Right lobe of liver (tissue), 6 donors: ENCODE measurements around the gene SSBP3. TPM values are rescaled to one million over a fixed set of nuclear protein-coding genes. Genes with fewer than 3 reads are reported as not detected.

Experiments used
- ATAC-seq, 4 donors: fragments of 200-7000 bp; cut with Tn5 transposase; one replicate each; pipeline ENCODE4 v1.9.1; 2020; ENCODE audit warnings: mild to moderate bottlenecking in 4 of 4, moderate library complexity in 4 of 4
- DNase-seq, 3 donors: peaks; one replicate each; pipeline ENCODE4 v3.0.0-alpha.2; 2020
- H3K27ac ChIP-seq, 3 donors: fragments of 200-600 bp; one replicate each; pipeline ENCODE4 v1.8.0; 2022
- H3K27me3 ChIP-seq, 2 donors: fragments of 200-600 bp; one replicate each; pipeline ENCODE4 v1.8.0; 2022
- H3K36me3 ChIP-seq, 4 donors: fragments of 200-600 bp; sonication (generic) in 1 of 4; one replicate each; pipeline versions ENCODE4 v1.5.1 to v1.8.0; 2017 to 2022; ENCODE audit warnings: control low read depth in 1 of 4
- H3K4me1 ChIP-seq, 4 donors: fragments of 200-600 bp; sonication (generic) in 1 of 4; one replicate each; pipeline versions ENCODE4 v1.5.1 to v1.8.0; 2017 to 2022; ENCODE audit warnings: control low read depth in 1 of 4
- H3K4me3 ChIP-seq, 3 donors: fragments of 200-600 bp; one replicate each; pipeline ENCODE4 v1.8.0; 2022
- H3K9me3 ChIP-seq, 4 donors: fragments of 200-600 bp; sonication (generic) in 1 of 4; one replicate each; pipeline versions ENCODE4 v1.5.1 to v1.8.0; 2017 to 2022; ENCODE audit warnings: control low read depth in 1 of 4
- POLR2A ChIP-seq: fragments of 450-650 bp; IDR thresholded peaks from one replicate; pipeline ENCODE4 v1.6.1; 2017; ENCODE audit warnings: antibody characterized with exemption, mild to moderate bottlenecking
- WGBS: methylation state at CpG from one replicate; pipeline ENCODE4 v1.1.6; 2018; ENCODE audit warnings: low coverage, low lambda C conversion rate; ENCODE audit not compliant: insufficient coverage; ENCODE audit errors: missing lambda C conversion rate; 5-methylcytosine and 5-hydroxymethylcytosine counted together
- intact Hi-C, 2 donors: fragments of 100-400 bp; cut with DNase I; formaldehyde crosslinking; loops; one replicate each; pipeline versions ENCODE4 v1.11.2 to v1.14.1; 2022
- total RNA-seq, 6 experiments: library from RNA; depleted of rRNA in 2 of 6; stranded (reverse); fragments of >200 nt in 2 of 6; fragmentation: NEBNext Ultra II Directional in 3 of 6; extraction: Animal tissue kit (Norgen Biotek cat#: 25700) in 3 of 6; gene quantifications; one replicate each; pipeline versions ENCODE4 v1.1.0 to v1.2.4, GENCODE V29; 2016 to 2023
- TF ChIP-seq, protein P1 (sequence below), 4 donors: fragments of 200-600 bp in 3 of 4; fragments of 450-650 bp in 1 of 4; IDR thresholded peaks; one replicate each; pipeline versions ENCODE4 v1.5.1 to v1.8.0; 2016 to 2022; ENCODE audit warnings: antibody characterized with exemption in 4 of 4, mild to moderate bottlenecking in 2 of 4
- donor health status: DM: no; HTN: yes; CAD: no.
- donor health status: DM: no; HTN: no; CAD: no.
- donor health status: DM: no; HTN: no; CAD: no.
- donor health status: DM: no; HTN: yes; CAD: no.
- donor health status: DM: no; HTN: yes; CAD: no.

Gene SSBP3
- total RNA-seq, 6 experiments from 2014 or later: 19.4 to 34.1 (median 24.4) TPM

DNA sequence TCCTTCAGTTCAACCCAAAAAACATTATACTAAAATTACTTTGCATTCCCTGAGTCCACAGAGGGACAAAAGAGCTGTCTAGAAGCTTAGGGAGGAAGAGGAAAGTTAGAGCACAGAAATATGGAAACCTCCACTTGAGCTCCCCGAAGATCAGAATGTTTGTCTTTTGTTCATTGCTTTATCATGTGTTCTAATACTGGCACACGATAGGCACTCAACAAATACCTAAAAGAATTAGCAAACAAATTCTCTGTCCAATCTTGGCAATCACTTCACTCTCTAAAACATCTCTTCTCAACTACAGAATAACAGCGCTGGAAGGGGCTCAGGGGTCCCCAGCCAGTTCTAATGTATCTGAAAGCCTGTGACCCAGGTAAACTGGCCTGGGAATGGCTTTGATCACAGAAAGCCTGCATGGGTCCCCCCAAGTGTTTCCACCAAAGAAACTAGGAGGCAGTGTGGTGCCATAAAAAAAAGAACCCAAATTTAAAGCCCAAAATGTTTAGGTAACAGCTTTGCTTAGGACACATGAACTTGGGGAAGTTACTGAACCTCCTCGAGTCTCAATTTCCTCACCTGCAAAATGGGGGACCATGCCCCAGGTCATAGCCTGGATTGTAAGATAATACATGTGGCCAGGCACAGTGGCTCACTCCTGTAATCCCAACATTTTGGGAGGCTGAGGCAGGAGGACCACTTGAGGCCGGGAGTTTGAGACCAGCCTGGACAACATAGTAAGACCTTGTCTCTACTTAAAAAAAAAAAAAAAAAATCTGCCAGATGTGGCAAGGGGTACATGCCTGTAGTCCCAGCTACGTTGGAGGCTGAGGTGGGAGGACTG is 45.8 kb downstream of the SSBP3 start:
- 55% methylated on average over 5 of the region's 6 CpGs for WGBS
- H3K27me3 ChIP-seq: no peaks in the 10 kb centered on the region
- DNase-seq: no peak
- no peaks in the 10 kb centered on the region for H3K36me3 ChIP-seq
- peaks cover 2 to 44% (median 20%) of the 10 kb centered on the region in 4 donors for H3K4me1 ChIP-seq
- H3K9me3 ChIP-seq: no peaks in the 10 kb centered on the region
- no peak for TF ChIP-seq POLR2A
- TF ChIP-seq, protein P1, sequence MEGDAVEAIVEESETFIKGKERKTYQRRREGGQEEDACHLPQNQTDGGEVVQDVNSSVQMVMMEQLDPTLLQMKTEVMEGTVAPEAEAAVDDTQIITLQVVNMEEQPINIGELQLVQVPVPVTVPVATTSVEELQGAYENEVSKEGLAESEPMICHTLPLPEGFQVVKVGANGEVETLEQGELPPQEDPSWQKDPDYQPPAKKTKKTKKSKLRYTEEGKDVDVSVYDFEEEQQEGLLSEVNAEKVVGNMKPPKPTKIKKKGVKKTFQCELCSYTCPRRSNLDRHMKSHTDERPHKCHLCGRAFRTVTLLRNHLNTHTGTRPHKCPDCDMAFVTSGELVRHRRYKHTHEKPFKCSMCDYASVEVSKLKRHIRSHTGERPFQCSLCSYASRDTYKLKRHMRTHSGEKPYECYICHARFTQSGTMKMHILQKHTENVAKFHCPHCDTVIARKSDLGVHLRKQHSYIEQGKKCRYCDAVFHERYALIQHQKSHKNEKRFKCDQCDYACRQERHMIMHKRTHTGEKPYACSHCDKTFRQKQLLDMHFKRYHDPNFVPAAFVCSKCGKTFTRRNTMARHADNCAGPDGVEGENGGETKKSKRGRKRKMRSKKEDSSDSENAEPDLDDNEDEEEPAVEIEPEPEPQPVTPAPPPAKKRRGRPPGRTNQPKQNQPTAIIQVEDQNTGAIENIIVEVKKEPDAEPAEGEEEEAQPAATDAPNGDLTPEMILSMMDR (IDR thresholded peaks at IDR 0.05): peak in 2 of 4 donors; percentile 16 to 17
- peak in 2 of 4 donors; percentile 7 to 27 for ATAC-seq
- H3K4me3 ChIP-seq: no peak overlapping the region
- H3K27ac ChIP-seq: no peak overlapping the region
- intact Hi-C loops: no loop called here

DNA sequence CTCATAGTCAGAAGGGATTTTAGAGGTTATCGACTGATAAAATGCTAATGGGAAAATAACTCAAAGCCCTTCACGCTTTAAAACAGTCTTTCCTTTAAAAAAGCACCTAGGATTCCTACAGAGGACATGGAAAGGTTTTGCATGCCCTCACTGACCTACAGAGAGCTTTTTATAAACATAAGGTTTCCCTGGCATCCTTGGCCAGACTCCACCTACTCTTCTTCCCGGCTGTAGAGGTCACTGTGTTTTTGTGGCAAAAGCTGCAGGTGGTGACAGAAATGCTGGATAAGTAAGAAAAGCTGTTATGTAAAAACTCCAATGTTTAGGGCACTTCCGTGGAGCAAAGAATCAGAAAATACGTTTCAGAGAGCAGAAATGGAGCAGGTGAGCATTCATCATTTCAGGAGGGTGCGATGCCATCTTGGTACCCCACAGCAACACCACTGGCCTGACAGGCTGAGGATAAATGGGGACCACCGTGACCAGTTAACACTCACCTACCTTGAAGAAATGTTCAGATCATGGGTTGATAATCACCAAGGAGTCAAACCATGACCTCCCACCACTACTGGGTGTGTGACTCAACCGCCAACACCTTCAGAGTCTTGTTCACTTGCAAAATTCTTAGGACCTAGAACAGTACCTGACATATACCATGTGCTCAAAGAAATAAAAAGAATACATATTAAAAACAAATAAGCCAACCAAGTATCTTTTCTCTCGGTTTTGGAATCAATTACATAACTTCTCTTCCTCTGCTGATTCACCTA is 46.6 kb downstream of the SSBP3 start:
- H3K4me1 ChIP-seq: peaks cover 2 to 36% (median 17%) of the 10 kb centered on the region in 4 donors

DNA sequence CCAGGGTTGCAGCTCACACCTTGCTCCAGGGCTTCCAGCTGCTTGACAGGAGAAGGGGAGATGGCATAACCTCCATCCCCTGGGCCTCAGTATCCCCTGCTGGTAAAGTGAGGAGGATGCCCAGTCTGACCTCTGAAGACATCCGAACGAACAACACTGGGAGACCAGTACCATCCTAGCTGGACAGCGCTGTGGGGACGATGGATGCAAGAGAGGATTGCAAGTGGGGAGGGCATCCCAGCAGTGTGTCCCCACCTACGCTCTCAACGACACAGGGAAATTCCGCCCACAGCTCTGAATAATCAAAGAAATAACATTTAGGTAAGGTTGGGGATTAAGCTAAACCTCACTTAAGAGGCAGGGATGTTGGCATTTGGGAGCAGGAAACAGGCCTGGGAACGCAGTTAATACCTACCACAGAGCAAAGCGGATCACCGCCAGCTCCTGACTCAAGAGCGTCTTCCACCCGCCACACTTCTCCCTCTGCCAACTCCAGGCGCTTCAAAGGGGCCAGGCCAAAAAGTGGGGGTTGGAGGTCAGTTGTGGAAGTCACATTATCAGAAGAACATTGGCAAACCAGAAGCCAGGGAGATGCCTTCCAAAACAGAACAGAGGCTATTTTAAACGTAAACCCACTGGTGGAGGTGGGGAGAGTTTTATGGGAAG is 47.6 kb downstream of the SSBP3 start:
- no peak for TF ChIP-seq POLR2A
- TF ChIP-seq, protein P1 (IDR thresholded peaks at IDR 0.05): no peak
- H3K4me1 ChIP-seq: peaks cover 2 to 32% (median 15%) of the 10 kb centered on the region in 4 donors
- no peak overlapping the region for H3K27ac ChIP-seq
- H3K9me3 ChIP-seq: no peaks in the 10 kb centered on the region
- no peak overlapping the region for H3K4me3 ChIP-seq
- DNase-seq (no peak), ATAC-seq (no peak)
- intact Hi-C loops: no loop called here
- H3K27me3 ChIP-seq: no peaks in the 10 kb centered on the region
- H3K36me3 ChIP-seq: no peaks in the 10 kb centered on the region
- WGBS: 67% methylated on average over 4 of the region's 14 CpGs

More for the DNA sequence above, 46.6 kb downstream of the SSBP3 start:
- no peaks in the 10 kb centered on the region for H3K27me3 ChIP-seq
- no peaks in the 10 kb centered on the region for H3K36me3 ChIP-seq
- ATAC-seq (peak; percentile 43 to 65 (median 45)), DNase-seq (no peak)
- H3K27ac ChIP-seq: no peak overlapping the region
- intact Hi-C loops: no loop called here
- H3K4me3 ChIP-seq: no peak overlapping the region
- 59% methylated on average over 8 of the region's 9 CpGs for WGBS
- no peak for TF ChIP-seq POLR2A
- TF ChIP-seq, protein P1 (IDR thresholded peaks at IDR 0.05): peak in 3 of 4 donors; percentile 21 to 34 (median 26)
- H3K9me3 ChIP-seq: no peaks in the 10 kb centered on the region

DNA sequence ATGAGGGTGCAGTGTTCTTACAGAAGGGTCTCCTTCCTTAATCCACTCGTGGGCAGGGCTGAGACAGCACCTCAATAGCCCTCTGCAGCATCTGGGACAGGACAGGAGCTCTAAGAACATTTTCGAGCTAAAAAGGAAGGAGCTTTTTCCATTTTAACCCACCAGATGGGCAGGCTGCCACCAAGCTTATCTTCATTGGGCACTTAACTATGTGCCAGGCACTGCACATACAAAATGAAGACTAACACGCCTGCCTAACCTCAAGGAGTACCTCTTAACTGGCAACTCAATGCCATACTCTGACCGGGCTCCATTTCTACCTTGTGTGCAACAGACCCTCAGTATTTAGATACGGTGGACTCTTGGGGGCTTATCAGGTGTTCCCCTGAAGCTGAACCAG is 48.2 kb downstream of the SSBP3 start:
- ATAC-seq (no peak), DNase-seq (no peak)
- H3K9me3 ChIP-seq: no peaks in the 10 kb centered on the region
- H3K27ac ChIP-seq: no peak overlapping the region
- peaks cover 2 to 32% (median 15%) of the 10 kb centered on the region in 4 donors for H3K4me1 ChIP-seq
- intact Hi-C loops: no loop called here
- 64% methylated on average over 4 of the region's 5 CpGs for WGBS
- H3K27me3 ChIP-seq: no peaks in the 10 kb centered on the region
- TF ChIP-seq, protein P1 (IDR thresholded peaks at IDR 0.05): no peak
- no peak for TF ChIP-seq POLR2A
- no peak overlapping the region for H3K4me3 ChIP-seq
- H3K36me3 ChIP-seq: no peaks in the 10 kb centered on the region
